SK-N-SH treated with all-trans-retinoic acid at 6 μM for 48 hours (cell line): Measurements from ENCODE around the gene STMN3.

Experiments
- BACH2 ChIP-seq: fragments of 250-450 bp; sonication (Bioruptor Pico); IDR thresholded peaks from 2 replicates; pipeline ENCODE4 v1.9.0; 2021; ENCODE audit warnings: mild to moderate bottlenecking, borderline replicate concordance
- CSDC2 ChIP-seq: fragments of 250-450 bp; sonication (Bioruptor Pico); IDR thresholded peaks from 2 replicates; pipeline ENCODE4 v1.5.0; 2020; ENCODE audit warnings: mild to moderate bottlenecking, moderate library complexity
- ESRRG ChIP-seq: fragments of 250-450 bp; sonication (Bioruptor Pico); IDR thresholded peaks from 2 replicates; pipeline ENCODE4 v1.6.1; 2021; ENCODE audit warnings: mild to moderate bottlenecking
- GLIS3 ChIP-seq: fragments of 250-450 bp; sonication (Bioruptor Pico); IDR thresholded peaks from 2 replicates; pipeline ENCODE4 v1.5.0; 2020; ENCODE audit warnings: mild to moderate bottlenecking, moderate library complexity
- ISL1 ChIP-seq: fragments of 250-450 bp; sonication (Bioruptor Pico); IDR thresholded peaks from 2 replicates; pipeline ENCODE4 v2.1.2; 2022; ENCODE audit warnings: mild to moderate bottlenecking, moderate library complexity
- OSR1 ChIP-seq: fragments of 250-450 bp; sonication (Bioruptor Pico); IDR thresholded peaks from 2 replicates; pipeline ENCODE4 v1.8.0; 2022; ENCODE audit warnings: moderate library complexity, mild to moderate bottlenecking, inconsistent platforms
- RARB ChIP-seq: fragments of 250-450 bp; sonication (Bioruptor Pico); IDR thresholded peaks from 2 replicates; pipeline ENCODE4 v1.8.0; 2021; ENCODE audit warnings: mild to moderate bottlenecking, moderate library complexity
- SNAI2 ChIP-seq: fragments of 250-450 bp; sonication (Bioruptor Pico); IDR thresholded peaks from 2 replicates; pipeline ENCODE4 v1.5.0; 2020; ENCODE audit warnings: mild to moderate bottlenecking, moderate library complexity
- ZFP3 ChIP-seq: fragments of 250-450 bp; sonication (Bioruptor Pico); IDR thresholded peaks from 2 replicates; pipeline ENCODE4 v1.5.0; 2020; ENCODE audit warnings: mild to moderate bottlenecking, moderate library complexity
- ZFP30 ChIP-seq: fragments of 450-650 bp; formaldehyde crosslinking; IDR thresholded peaks from 2 replicates; pipeline ENCODE4 v1.5.0; 2022; ENCODE audit warnings: mild to moderate bottlenecking, moderate library complexity
- TF ChIP-seq, protein P1 (sequence below): fragments of 250-450 bp; sonication (Bioruptor Pico); IDR thresholded peaks from 2 replicates; pipeline ENCODE4 v1.8.0; 2020; ENCODE audit warnings: mild to moderate bottlenecking, moderate library complexity, borderline replicate concordance
- TF ChIP-seq, protein P2 (sequence below): fragments of 250-450 bp; sonication (Bioruptor Pico); IDR thresholded peaks from 2 replicates; pipeline ENCODE4 v1.5.0; 2020; ENCODE audit warnings: mild to moderate bottlenecking, moderate library complexity

- TF ChIP-seq ZFP3: no peak
- TF ChIP-seq ISL1 (CRISPR knock-in tag): no peak
- no peak for TF ChIP-seq BACH2 (CRISPR knock-in tag)
- no peak for TF ChIP-seq CSDC2 (CRISPR knock-in tag)
- TF ChIP-seq GLIS3 (CRISPR knock-in tag): no peak
- no peak for TF ChIP-seq ESRRG (CRISPR knock-in tag)
- TF ChIP-seq, protein P1, sequence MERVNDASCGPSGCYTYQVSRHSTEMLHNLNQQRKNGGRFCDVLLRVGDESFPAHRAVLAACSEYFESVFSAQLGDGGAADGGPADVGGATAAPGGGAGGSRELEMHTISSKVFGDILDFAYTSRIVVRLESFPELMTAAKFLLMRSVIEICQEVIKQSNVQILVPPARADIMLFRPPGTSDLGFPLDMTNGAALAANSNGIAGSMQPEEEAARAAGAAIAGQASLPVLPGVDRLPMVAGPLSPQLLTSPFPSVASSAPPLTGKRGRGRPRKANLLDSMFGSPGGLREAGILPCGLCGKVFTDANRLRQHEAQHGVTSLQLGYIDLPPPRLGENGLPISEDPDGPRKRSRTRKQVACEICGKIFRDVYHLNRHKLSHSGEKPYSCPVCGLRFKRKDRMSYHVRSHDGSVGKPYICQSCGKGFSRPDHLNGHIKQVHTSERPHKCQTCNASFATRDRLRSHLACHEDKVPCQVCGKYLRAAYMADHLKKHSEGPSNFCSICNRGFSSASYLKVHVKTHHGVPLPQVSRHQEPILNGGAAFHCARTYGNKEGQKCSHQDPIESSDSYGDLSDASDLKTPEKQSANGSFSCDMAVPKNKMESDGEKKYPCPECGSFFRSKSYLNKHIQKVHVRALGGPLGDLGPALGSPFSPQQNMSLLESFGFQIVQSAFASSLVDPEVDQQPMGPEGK (CRISPR knock-in tag): no peak
- TF ChIP-seq, protein P2, sequence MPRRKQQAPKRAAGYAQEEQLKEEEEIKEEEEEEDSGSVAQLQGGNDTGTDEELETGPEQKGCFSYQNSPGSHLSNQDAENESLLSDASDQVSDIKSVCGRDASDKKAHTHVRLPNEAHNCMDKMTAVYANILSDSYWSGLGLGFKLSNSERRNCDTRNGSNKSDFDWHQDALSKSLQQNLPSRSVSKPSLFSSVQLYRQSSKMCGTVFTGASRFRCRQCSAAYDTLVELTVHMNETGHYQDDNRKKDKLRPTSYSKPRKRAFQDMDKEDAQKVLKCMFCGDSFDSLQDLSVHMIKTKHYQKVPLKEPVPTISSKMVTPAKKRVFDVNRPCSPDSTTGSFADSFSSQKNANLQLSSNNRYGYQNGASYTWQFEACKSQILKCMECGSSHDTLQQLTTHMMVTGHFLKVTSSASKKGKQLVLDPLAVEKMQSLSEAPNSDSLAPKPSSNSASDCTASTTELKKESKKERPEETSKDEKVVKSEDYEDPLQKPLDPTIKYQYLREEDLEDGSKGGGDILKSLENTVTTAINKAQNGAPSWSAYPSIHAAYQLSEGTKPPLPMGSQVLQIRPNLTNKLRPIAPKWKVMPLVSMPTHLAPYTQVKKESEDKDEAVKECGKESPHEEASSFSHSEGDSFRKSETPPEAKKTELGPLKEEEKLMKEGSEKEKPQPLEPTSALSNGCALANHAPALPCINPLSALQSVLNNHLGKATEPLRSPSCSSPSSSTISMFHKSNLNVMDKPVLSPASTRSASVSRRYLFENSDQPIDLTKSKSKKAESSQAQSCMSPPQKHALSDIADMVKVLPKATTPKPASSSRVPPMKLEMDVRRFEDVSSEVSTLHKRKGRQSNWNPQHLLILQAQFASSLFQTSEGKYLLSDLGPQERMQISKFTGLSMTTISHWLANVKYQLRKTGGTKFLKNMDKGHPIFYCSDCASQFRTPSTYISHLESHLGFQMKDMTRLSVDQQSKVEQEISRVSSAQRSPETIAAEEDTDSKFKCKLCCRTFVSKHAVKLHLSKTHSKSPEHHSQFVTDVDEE: no peak
- no peak for TF ChIP-seq SNAI2 (CRISPR knock-in tag)
- TF ChIP-seq RARB (CRISPR knock-in tag): no peak
- TF ChIP-seq ZFP30: no peak
- no peak for TF ChIP-seq OSR1 (CRISPR knock-in tag)
Observed at GRCh38 chr20:63691711-63692435, 38.6 kb upstream of the STMN3 start.
